PC-9 (cell line): Measurements from ENCODE around the gene DNAH12. TPM values are rescaled to one million over a fixed set of nuclear protein-coding genes. Genes with fewer than 3 reads are reported as not detected.

Experiments
- Bru-seq: library from RNA; stranded (reverse); fragments of 400-500 nt; gene quantifications from one replicate; lab custom pipeline; 2021; lab: Mats Ljungman, UMichigan
- BruChase-seq, 2 experiments: library from RNA; stranded (reverse); fragments of 400-500 nt; gene quantifications; one replicate each; lab custom pipeline; 2021; lab: Mats Ljungman, UMichigan
- BruUV-seq: library from RNA; stranded (reverse); fragments of 400-500 nt; replicated peaks from 2 replicates; lab custom pipeline; 2021; lab: Mats Ljungman, UMichigan
- CTCF ChIA-PET: fragments of 300-600 bp; sonication (Branson Sonifier 250); formaldehyde crosslinking; loops from one replicate; lab custom pipeline; 2022; ENCODE audit warnings: antibody characterized with exemption; lab: Charles Lee
- POLR2A ChIA-PET: fragments of 300-600 bp; sonication (Branson Sonifier 250); formaldehyde crosslinking; loops from one replicate; lab custom pipeline; 2022; ENCODE audit warnings: antibody characterized with exemption; ENCODE audit not compliant: unreplicated experiment; lab: Charles Lee
- DNase-seq, 2 experiments: peaks; one replicate each; pipeline versions ENCODE4 v3.0.0 to v3.0.0-alpha.2; 2015 to 2022; ENCODE audit warnings: mixed read lengths in 1 of 2
- H2AFZ ChIP-seq: fragments of 200-600 bp; sonication (generic); 2 replicates; pipeline ENCODE4 v1.8.1; 2017; ENCODE audit warnings: antibody characterized with exemption
- H3F3A ChIP-seq: fragments of 200-600 bp; sonication (generic); 2 replicates; pipeline ENCODE4 v1.8.1; 2017; ENCODE audit warnings: antibody characterized with exemption, mild to moderate bottlenecking, low read depth; ENCODE audit not compliant: insufficient read depth
- H3K27ac ChIP-seq: fragments of 200-600 bp; sonication (generic); 2 replicates; pipeline ENCODE4 v1.6.1; 2016; ENCODE audit warnings: mixed run types
- H3K27me3 ChIP-seq: fragments of 200-600 bp; sonication (generic); 2 replicates; pipeline ENCODE4 v1.6.1; 2016; ENCODE audit warnings: low read depth, mixed run types; ENCODE audit not compliant: insufficient read depth
- H3K36me3 ChIP-seq: fragments of 200-600 bp; sonication (generic); 2 replicates; pipeline ENCODE4 v1.6.1; 2016; ENCODE audit warnings: low read depth, mixed run types
- H3K4me1 ChIP-seq: fragments of 200-600 bp; sonication (generic); replicated peaks from 2 replicates; pipeline ENCODE4 v1.6.1; 2016; ENCODE audit warnings: mixed run types; ENCODE audit not compliant: insufficient read depth
- H3K4me2 ChIP-seq: fragments of 200-600 bp; sonication (generic); 2 replicates; pipeline ENCODE4 v1.6.1; 2017; ENCODE audit warnings: mixed run types
- H3K4me3 ChIP-seq: fragments of 200-600 bp; sonication (generic); 2 replicates; pipeline ENCODE4 v1.6.1; 2016; ENCODE audit warnings: mixed run types
- H3K79me2 ChIP-seq: fragments of 200-600 bp; sonication (generic); 2 replicates; pipeline ENCODE4 v1.6.1; 2017; ENCODE audit warnings: low read depth, mixed run types
- H3K9me2 ChIP-seq: fragments of 200-600 bp; sonication (generic); 2 replicates; pipeline ENCODE4 v1.8.1; 2017; ENCODE audit warnings: mild to moderate bottlenecking; ENCODE audit not compliant: insufficient read depth
- H3K9me3 ChIP-seq: fragments of 200-600 bp; sonication (generic); 2 replicates; pipeline ENCODE4 v1.8.1; 2016; ENCODE audit warnings: low read depth; ENCODE audit not compliant: insufficient read depth
- H4K20me1 ChIP-seq: fragments of 200-600 bp; sonication (generic); 2 replicates; pipeline ENCODE4 v1.8.1; 2017; ENCODE audit not compliant: insufficient read depth
- EZH2 ChIP-seq: fragments of 200-600 bp; sonication (generic); IDR thresholded peaks from 2 replicates; pipeline ENCODE4 v1.8.0; 2017; ENCODE audit warnings: antibody characterized with exemption, low read depth
- intact Hi-C: fragments of 100-400 bp; cut with micrococcal nuclease; formaldehyde crosslinking; loops from one replicate; pipeline ENCODE4 v1.10.0; 2022; ENCODE audit not compliant: unreplicated experiment
- long read RNA-seq: library from polyadenylated mRNA; stranded (forward); transcript quantifications from one replicate; pipeline ENCODE4 v2.0.0, GENCODE V29; 2022
- total RNA-seq: library from RNA; stranded (reverse); gene quantifications from 2 replicates; pipeline ENCODE4 v1.2.3, GENCODE V29; 2021
- TF ChIP-seq, protein P1 (sequence below): fragments of 200-600 bp; sonication (generic); conservative IDR thresholded peaks from 2 replicates; pipeline ENCODE4 v1.6.1; 2017; ENCODE audit warnings: mixed run types, antibody characterized with exemption, mild to moderate bottlenecking, moderate library complexity

Gene DNAH12
- total RNA-seq (0.10 and 0.22 TPM in 2 replicates), Bru-seq, nascent RNA (percentile 15 among the genes with signal in this experiment), BruChase-seq, experiment 1, labeled RNA remaining after a 2-hour chase (percentile 23 among the genes with signal in this experiment), BruChase-seq, experiment 2, labeled RNA remaining after a 6-hour chase (percentile 21 among the genes with signal in this experiment)
- long read RNA-seq, partial matches to known transcripts, result 2 of 2 reads
- long read RNA-seq, other reads (novel, unspliced or antisense), result 0 of 2 reads

DNA sequence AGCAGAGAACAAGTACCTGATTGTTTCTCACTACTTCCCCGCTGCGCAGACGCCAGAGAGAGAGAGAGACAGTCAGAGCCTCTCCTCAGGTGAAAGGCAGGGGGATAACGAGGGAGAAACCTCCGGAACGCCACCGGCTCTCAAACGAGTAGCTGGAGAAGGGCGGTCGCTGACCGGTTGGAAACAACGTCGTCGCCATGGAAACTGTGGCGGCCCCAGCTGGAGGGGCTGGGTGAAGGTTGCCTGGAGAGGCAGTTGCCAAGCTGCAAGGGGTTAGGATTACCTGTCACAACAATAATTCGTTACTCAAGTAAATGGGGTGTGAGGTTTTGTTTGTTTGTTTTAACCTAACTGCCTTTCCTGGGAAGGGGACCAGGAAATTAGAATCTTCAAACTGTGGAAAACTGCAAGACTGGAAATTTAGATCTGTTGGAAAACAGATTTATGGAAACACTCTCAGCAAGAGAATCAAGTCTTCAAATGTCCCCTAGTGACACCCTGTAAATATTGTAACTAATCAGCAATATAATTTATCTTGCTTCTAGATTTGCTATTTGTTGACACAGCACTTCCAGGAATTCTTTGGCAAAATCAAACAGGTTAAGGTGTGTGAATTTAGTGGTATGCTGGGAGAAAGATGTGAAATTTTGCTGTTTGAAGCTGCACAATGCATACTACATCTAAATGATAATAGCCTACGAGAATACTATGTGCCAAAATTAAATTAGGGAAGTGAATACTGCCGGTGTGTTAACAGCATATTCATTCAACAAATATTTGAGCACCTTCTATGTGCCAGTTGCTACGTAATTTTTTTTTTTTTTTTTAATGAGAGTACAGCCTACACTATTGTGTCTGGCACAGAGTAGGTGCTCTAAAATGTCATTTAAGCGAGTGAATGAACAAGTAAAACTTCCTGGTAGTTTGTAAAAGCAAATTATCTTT, at the start of gene DNAH12:
Gene DNAH12, minus strand, starts transcription at position 164 of the 945 bp plus-strand sequence. CDS start 1,474 bp downstream, outside the sequence.
- no peaks in the 10 kb centered on the region for H3K27me3 ChIP-seq
- no peak for TF ChIP-seq EZH2
- TF ChIP-seq, protein P1, sequence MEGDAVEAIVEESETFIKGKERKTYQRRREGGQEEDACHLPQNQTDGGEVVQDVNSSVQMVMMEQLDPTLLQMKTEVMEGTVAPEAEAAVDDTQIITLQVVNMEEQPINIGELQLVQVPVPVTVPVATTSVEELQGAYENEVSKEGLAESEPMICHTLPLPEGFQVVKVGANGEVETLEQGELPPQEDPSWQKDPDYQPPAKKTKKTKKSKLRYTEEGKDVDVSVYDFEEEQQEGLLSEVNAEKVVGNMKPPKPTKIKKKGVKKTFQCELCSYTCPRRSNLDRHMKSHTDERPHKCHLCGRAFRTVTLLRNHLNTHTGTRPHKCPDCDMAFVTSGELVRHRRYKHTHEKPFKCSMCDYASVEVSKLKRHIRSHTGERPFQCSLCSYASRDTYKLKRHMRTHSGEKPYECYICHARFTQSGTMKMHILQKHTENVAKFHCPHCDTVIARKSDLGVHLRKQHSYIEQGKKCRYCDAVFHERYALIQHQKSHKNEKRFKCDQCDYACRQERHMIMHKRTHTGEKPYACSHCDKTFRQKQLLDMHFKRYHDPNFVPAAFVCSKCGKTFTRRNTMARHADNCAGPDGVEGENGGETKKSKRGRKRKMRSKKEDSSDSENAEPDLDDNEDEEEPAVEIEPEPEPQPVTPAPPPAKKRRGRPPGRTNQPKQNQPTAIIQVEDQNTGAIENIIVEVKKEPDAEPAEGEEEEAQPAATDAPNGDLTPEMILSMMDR, result no peak
- peaks cover 14% of the 10 kb centered on the region for H3K4me1 ChIP-seq
- no peaks in the 10 kb centered on the region for H3K9me2 ChIP-seq
- H3K36me3 ChIP-seq, result no peaks in the 10 kb centered on the region
- peak within 1 kb of the TSS; percentile 41; the same call in 1 of the 2 replicates for H3K4me3 ChIP-seq
- H2AFZ ChIP-seq, result peak within 1 kb of the TSS; percentile 69
- H3F3A ChIP-seq, result peaks cover 16% of the 10 kb centered on the region; the same call in 1 of the 2 replicates
- POLR2A ChIA-PET, result interaction anchor here (0.7 to 0.9 kb wide), 2 partner anchors 11 to 94 kb away, joined by 3 read pairs; no protein-coding TSS in a partner anchor
- H3K9me3 ChIP-seq, result no peaks in the 10 kb centered on the region
- CTCF ChIA-PET, result no interaction called here
- H3K79me2 ChIP-seq, result no peaks in the 10 kb centered on the region
- no peaks in the 10 kb centered on the region for H4K20me1 ChIP-seq
- DNase-seq, result peak; percentile 72 to 78
- intact Hi-C loops, result no loop called here
- H3K27ac ChIP-seq, result 0 out of 2 replicates have a peak within 1 kb of the TSS, but pooled peaks have one; percentile 29
- peak within 1 kb of the TSS; percentile 73 for H3K4me2 ChIP-seq
- no TSS peak for BruUV-seq

DNA sequence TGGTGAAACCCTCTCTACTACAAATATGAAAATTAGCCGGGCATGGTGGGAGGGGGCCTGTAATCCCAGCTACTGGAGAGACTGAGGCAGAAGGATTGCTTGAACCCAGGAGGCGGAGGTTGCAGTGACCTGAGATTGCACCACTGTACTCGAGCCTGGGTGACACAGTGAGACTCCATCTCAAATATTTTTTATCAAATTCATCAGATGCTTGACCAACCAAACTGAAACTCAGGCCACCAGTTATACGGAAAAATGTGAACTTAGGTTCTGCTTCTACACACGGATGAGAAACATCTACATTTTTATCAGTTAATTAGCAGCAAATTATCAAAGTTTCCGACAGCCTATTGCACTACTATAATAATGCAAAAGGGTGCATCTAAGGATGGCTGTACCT, 48.2 kb upstream of the DNAH12 start:
- Histone ChIP-seq H3K4me1 (peaks cover 39% of the 10 kb centered on the region), H3K4me3 (no peak overlapping the region), H3K79me2 (peaks cover 97% of the 10 kb centered on the region), H3K9me2 (no peaks in the 10 kb centered on the region), H3K9me3 (no peaks in the 10 kb centered on the region), H3K36me3 (peaks cover 25% of the 10 kb centered on the region), H3K27me3 (no peaks in the 10 kb centered on the region), H3F3A (peaks cover 38% of the 10 kb centered on the region), H3K4me2 (peak overlapping the region; percentile 55; the same call in 1 of the 2 replicates), H3K27ac (peak overlapping the region; percentile 6; the same call in 1 of the 2 replicates), H4K20me1 (peaks cover 79% of the 10 kb centered on the region), H2AFZ (no peak overlapping the region)
- TF ChIP-seq, protein P1, result no peak
- TF ChIP-seq EZH2, result no peak
- no TSS peak for BruUV-seq
- no peak for DNase-seq
- intact Hi-C loops, result no loop called here
- POLR2A ChIA-PET, result interaction anchor here (0.7 kb wide), 2 partner anchors 264 to 534 kb away, joined by 4 to 12 read pairs; no protein-coding TSS in a partner anchor
- CTCF ChIA-PET, result no interaction called here

GRCh38 chr3:57587905-57588304, 43.8 kb upstream of the DNAH12 start:
- no peaks in the 10 kb centered on the region for H3K9me3 ChIP-seq
- no TSS peak for BruUV-seq
- TF ChIP-seq, protein P1, result no peak
- no peak for TF ChIP-seq EZH2
- peaks cover 29% of the 10 kb centered on the region for H3K4me1 ChIP-seq
- DNase-seq, result no peak
- no peaks in the 10 kb centered on the region for H3K9me2 ChIP-seq
- H3K4me3 ChIP-seq, result no peak overlapping the region
- H3K4me2 ChIP-seq, result no peak overlapping the region
- intact Hi-C loops, result no loop called here
- peaks cover 14% of the 10 kb centered on the region; the same call in 1 of the 2 replicates for H3K36me3 ChIP-seq
- H2AFZ ChIP-seq, result no peak overlapping the region
- ChIA-PET CTCF (no interaction called here), POLR2A (no interaction called here)
- peaks cover 46% of the 10 kb centered on the region for H3F3A ChIP-seq
- H3K27ac ChIP-seq, result no peak overlapping the region
- H4K20me1 ChIP-seq, result peaks cover 85% of the 10 kb centered on the region
- no peaks in the 10 kb centered on the region for H3K27me3 ChIP-seq
- peaks cover 97% of the 10 kb centered on the region for H3K79me2 ChIP-seq
